Neural crest cell (in vitro differentiated cells): ENCODE data around the gene IDH1. TPM values are rescaled to one million over a fixed set of nuclear protein-coding genes. Genes with fewer than 3 reads are reported as not detected.
A peak's percentile ranks its signal among the peaks of the same experiment; 100 is the strongest.

Experiments
- DNase-seq: peaks from one replicate; pipeline ENCODE4 v3.0.0; 2021; ENCODE audit warnings: low read depth, mixed read lengths, low spot score
- H3K27ac Mint-ChIP-seq: one replicate; pipeline ENCODE4 v1.8.0; 2021; ENCODE audit warnings: mild to moderate bottlenecking, mixed read lengths; ENCODE audit not compliant: unreplicated experiment
- H3K27me3 Mint-ChIP-seq: 2 replicates; pipeline ENCODE4 v1.8.0; 2021; ENCODE audit warnings: low read depth, mild to moderate bottlenecking, mixed read lengths
- H3K36me3 Mint-ChIP-seq: 2 replicates; pipeline ENCODE4 v1.8.0; 2021; ENCODE audit warnings: low read depth, mild to moderate bottlenecking, mixed read lengths
- H3K4me1 Mint-ChIP-seq: 2 replicates; pipeline ENCODE4 v1.8.0; 2021; ENCODE audit warnings: mixed read lengths
- H3K4me3 Mint-ChIP-seq: one replicate; pipeline ENCODE4 v1.8.0; 2021; ENCODE audit warnings: mild to moderate bottlenecking, mixed read lengths
- H3K9me3 Mint-ChIP-seq: 2 replicates; pipeline ENCODE4 v1.8.0; 2021; ENCODE audit warnings: mixed read lengths
- long read RNA-seq: library from polyadenylated mRNA; unstranded; transcript quantifications from one replicate; pipeline ENCODE4 v2.0.0, GENCODE V29; 2020
- total RNA-seq: library from RNA; stranded (reverse); gene quantifications from 2 replicates; pipeline ENCODE4 v1.2.1, GENCODE V29; 2021
- TF ChIP-seq, protein P1 (sequence below): fragments of 200-600 bp; sonication (generic); conservative IDR thresholded peaks from 2 replicates; pipeline ENCODE4 v1.5.0; 2021; ENCODE audit warnings: antibody characterized with exemption, mild to moderate bottlenecking

The IDH1 gene
- 278 and 280 TPM in 2 replicates for total RNA-seq
- long read RNA-seq, transcript IDH1-201 (10 exons, 2,382 nt): major isoform, 1,333 of 1,443 reads
- long read RNA-seq, transcript IDH1-208 (3 exons, 556 nt): minor isoform, 5 of 1,443 reads
- long read RNA-seq, transcript IDH1-209 (3 exons, 1,044 nt): minor isoform, 22 of 1,443 reads
- long read RNA-seq, transcript IDH1-207 (4 exons, 1,614 nt): minor isoform, 11 of 1,443 reads
- long read RNA-seq, partial matches to known transcripts: 30 of 1,443 reads
- long read RNA-seq, other reads (novel, unspliced or antisense): 41 of 1,443 reads

DNA sequence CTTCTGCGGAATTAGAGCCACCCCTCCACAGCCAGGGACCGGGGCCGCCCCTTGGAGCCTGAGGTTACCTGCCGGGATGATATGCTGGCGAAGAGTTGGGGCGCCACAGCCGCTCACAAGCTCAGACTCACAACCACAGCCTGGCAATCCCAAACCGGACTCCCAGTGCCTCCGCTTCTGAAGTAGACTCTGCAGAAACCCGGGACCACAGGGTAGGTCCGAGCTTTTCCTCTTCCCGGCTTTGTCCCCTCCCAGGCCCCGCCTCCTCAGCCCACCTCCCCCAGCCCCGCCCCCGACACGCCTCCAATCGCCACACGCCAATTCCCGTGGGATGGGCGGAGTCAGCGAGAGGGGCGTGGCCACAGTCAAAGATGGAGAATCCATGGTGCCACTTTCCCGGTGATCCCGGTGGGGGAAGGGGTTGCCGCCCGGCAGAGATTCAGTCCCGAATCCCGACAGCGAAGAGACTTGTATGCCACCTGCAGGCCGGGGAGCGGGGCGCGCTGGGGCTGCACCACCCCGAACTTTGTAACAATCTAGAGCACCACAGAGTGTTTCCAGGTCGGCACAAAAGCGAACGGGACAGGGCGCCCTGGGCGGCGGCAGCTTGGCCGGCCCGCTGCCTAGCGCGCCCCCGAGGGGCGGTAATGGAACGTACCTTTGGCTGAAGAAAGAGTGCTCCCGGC lies at the start of gene IDH1:
IDH1 (minus strand) TSS at position 201 of the 686 bp plus-strand sequence. CDS start 3,520 bp downstream, outside the sequence.
- TF ChIP-seq, protein P1, sequence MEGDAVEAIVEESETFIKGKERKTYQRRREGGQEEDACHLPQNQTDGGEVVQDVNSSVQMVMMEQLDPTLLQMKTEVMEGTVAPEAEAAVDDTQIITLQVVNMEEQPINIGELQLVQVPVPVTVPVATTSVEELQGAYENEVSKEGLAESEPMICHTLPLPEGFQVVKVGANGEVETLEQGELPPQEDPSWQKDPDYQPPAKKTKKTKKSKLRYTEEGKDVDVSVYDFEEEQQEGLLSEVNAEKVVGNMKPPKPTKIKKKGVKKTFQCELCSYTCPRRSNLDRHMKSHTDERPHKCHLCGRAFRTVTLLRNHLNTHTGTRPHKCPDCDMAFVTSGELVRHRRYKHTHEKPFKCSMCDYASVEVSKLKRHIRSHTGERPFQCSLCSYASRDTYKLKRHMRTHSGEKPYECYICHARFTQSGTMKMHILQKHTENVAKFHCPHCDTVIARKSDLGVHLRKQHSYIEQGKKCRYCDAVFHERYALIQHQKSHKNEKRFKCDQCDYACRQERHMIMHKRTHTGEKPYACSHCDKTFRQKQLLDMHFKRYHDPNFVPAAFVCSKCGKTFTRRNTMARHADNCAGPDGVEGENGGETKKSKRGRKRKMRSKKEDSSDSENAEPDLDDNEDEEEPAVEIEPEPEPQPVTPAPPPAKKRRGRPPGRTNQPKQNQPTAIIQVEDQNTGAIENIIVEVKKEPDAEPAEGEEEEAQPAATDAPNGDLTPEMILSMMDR: peak; percentile 62
- peaks cover 10% of the 10 kb centered on the region for H3K36me3 Mint-ChIP-seq
- peaks cover 58% of the 10 kb centered on the region for H3K4me1 Mint-ChIP-seq
- H3K27me3 Mint-ChIP-seq: no peaks in the 10 kb centered on the region
- DNase-seq: peak; percentile 100
- H3K9me3 Mint-ChIP-seq: no peaks in the 10 kb centered on the region
- peak within 1 kb of the TSS; percentile 98 for H3K27ac Mint-ChIP-seq
- H3K4me3 Mint-ChIP-seq: peak within 1 kb of the TSS; percentile 100

DNA sequence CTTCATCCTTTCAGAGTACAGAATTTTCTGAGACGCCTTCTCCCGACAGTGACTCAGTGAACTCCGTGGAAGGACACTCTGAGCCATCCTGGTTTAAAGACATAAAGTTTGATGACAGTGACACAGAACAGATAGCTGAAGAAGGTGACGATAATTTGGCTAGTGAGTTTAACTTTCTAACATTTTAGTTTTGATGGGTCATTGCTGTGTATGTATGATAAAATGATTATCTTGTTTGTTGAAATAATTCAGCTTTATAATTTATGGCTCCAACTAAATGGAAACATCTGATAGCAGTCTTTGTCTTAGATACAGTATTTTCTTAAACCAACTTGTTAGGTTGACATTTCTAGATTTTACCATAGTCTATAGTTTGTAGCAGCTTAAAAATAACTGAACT lies 49.3 kb upstream of the IDH1 start:
- no peaks in the 10 kb centered on the region for H3K9me3 Mint-ChIP-seq
- no peak for DNase-seq
- H3K27ac Mint-ChIP-seq: no peak overlapping the region
- H3K4me1 Mint-ChIP-seq: no peaks in the 10 kb centered on the region
- TF ChIP-seq, protein P1: no peak
- H3K27me3 Mint-ChIP-seq: no peaks in the 10 kb centered on the region
- peaks cover 20% of the 10 kb centered on the region for H3K36me3 Mint-ChIP-seq
- H3K4me3 Mint-ChIP-seq: no peak overlapping the region

DNA sequence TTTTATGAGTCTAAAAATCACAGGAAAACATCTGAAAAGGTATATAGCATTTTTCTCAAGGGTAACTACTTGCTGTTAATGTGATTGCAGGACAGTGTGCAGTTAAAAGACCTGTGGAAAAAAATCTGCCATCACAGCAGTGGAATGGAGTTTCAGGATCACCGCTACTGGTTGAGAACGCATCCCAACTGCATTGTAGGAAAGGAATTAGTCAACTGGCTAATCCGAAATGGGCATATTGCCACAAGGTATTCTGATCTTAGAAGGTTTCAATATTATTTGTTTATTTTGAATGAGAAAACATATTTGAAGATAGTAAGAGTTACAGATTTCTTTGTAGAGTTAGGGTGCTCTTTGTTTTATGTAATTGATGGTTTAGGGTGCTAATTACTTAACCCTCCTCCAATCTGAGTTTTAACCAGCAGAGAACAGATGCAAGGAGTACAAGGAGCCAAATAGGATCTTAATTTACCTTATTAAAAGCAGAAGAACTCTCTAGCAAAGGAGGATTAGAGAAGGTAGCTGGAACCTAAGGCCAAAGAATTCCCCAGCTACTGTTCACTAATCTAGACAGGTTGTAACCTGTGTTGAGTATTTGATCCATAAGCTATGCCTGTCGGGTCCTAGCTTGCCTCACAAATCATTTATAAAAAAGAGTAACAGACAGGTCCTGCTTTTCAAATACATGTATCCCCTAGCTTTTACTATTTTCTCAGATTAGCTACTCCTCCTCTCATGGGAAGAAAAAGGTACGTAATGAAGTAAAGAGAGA lies 46.2 kb upstream of the IDH1 start:
- Mint-ChIP-seq H3K27ac (no peak overlapping the region), H3K4me1 (no peaks in the 10 kb centered on the region), H3K27me3 (no peaks in the 10 kb centered on the region), H3K36me3 (peaks cover 11% of the 10 kb centered on the region), H3K4me3 (no peak overlapping the region), H3K9me3 (no peaks in the 10 kb centered on the region)
- TF ChIP-seq, protein P1: no peak
- DNase-seq: no peak

DNA sequence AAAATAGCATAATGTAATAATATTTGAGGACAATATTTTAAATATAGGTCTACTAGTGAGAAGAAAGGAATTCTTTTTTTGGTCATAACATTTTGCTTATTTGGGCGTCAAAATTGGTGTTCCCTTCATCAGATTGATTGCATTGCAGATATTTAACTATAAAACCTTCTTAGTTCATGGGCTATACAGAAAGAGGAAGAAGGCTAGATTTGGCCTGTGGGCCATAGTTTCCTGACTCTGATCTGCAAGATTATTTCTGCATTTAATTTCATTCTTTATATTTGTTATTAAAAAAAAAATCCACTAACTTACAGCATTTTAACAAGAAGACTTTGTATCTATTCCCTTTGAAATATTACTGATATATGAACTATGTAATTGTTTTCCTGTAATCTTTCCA lies 43.1 kb upstream of the IDH1 start:
- DNase-seq: no peak
- no peak overlapping the region for H3K27ac Mint-ChIP-seq
- no peak overlapping the region for H3K4me3 Mint-ChIP-seq
- H3K4me1 Mint-ChIP-seq: no peaks in the 10 kb centered on the region
- TF ChIP-seq, protein P1: no peak
- no peaks in the 10 kb centered on the region for H3K27me3 Mint-ChIP-seq
- no peaks in the 10 kb centered on the region for H3K9me3 Mint-ChIP-seq
- peaks cover 13% of the 10 kb centered on the region for H3K36me3 Mint-ChIP-seq

DNA sequence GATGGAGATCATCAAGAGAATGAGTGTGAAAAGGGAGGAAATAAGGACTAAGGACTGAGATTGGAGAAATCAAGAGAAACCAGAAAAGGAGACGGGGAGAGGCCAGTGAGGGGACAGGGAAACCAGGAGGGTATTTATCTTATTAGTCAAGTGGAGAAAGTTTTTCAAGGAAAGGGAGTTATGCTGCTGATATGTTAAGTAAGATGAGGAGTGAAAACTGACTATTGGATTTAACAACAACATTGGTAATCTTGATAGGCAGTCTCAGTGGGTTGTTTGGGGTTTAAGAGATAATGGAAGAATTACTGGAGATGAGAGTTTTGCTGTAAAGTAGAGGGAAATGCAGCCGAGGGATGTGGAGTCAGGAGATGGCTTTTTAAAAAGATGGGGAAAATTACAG lies 41.7 kb upstream of the IDH1 start:
- H3K9me3 Mint-ChIP-seq: no peaks in the 10 kb centered on the region
- no peaks in the 10 kb centered on the region for H3K4me1 Mint-ChIP-seq
- TF ChIP-seq, protein P1: no peak
- no peaks in the 10 kb centered on the region for H3K27me3 Mint-ChIP-seq
- no peak for DNase-seq
- H3K27ac Mint-ChIP-seq: no peak overlapping the region
- H3K36me3 Mint-ChIP-seq: peaks cover 23% of the 10 kb centered on the region
- no peak overlapping the region for H3K4me3 Mint-ChIP-seq
